ENCODE data around the gene TXNRD2. TPM values are rescaled to one million over a fixed set of nuclear protein-coding genes. Genes with fewer than 3 reads are reported as not detected.

The TXNRD2 gene
- total and polyA plus RNA-seq, 2 experiments from 2014 or later, result 11.2 to 12.4 TPM

GRCh38 chr22:19848298-19849224 lies 93.1 kb downstream of the TXNRD2 start:
- no peaks in the 10 kb centered on the region for H3K9me2 ChIP-seq (ENCODE audit: insufficient read depth)
- ATAC-seq (no peak), DNase-seq (ENCODE audit: low spot score) (no peak)
- H3K9me3 Mint-ChIP-seq, result no peaks in the 10 kb centered on the region; the same call in 2 of the 3 replicates
- no peak overlapping the region for H2AFZ ChIP-seq
- no peak overlapping the region for H3K27ac Mint-ChIP-seq
- no peak overlapping the region for H3K4me2 ChIP-seq
- peaks cover 32% of the 10 kb centered on the region for H3K4me1 Mint-ChIP-seq
- no peaks in the 10 kb centered on the region for H3K27me3 ChIP-seq (ENCODE audit: insufficient read depth)
- H3K27me3 Mint-ChIP-seq (ENCODE audit: insufficient read depth, low read depth, poor library complexity), result peaks cover 22% of the 10 kb centered on the region
- peaks cover 7% of the 10 kb centered on the region; the same call in 1 of the 2 replicates for H3K4me1 ChIP-seq (ENCODE audit: insufficient read depth)
- peaks cover 29% of the 10 kb centered on the region for H3K79me2 ChIP-seq (replicated peaks; ENCODE audit: insufficient read depth)
- peaks cover 42% of the 10 kb centered on the region for H3K36me3 Mint-ChIP-seq (ENCODE audit: low read depth)
- TF ChIP-seq, protein P1, sequence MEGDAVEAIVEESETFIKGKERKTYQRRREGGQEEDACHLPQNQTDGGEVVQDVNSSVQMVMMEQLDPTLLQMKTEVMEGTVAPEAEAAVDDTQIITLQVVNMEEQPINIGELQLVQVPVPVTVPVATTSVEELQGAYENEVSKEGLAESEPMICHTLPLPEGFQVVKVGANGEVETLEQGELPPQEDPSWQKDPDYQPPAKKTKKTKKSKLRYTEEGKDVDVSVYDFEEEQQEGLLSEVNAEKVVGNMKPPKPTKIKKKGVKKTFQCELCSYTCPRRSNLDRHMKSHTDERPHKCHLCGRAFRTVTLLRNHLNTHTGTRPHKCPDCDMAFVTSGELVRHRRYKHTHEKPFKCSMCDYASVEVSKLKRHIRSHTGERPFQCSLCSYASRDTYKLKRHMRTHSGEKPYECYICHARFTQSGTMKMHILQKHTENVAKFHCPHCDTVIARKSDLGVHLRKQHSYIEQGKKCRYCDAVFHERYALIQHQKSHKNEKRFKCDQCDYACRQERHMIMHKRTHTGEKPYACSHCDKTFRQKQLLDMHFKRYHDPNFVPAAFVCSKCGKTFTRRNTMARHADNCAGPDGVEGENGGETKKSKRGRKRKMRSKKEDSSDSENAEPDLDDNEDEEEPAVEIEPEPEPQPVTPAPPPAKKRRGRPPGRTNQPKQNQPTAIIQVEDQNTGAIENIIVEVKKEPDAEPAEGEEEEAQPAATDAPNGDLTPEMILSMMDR (conservative IDR thresholded peaks at IDR 0.05; ENCODE audit: low read depth in 2 of 2), result no peak
- TF ChIP-seq, protein P2, sequence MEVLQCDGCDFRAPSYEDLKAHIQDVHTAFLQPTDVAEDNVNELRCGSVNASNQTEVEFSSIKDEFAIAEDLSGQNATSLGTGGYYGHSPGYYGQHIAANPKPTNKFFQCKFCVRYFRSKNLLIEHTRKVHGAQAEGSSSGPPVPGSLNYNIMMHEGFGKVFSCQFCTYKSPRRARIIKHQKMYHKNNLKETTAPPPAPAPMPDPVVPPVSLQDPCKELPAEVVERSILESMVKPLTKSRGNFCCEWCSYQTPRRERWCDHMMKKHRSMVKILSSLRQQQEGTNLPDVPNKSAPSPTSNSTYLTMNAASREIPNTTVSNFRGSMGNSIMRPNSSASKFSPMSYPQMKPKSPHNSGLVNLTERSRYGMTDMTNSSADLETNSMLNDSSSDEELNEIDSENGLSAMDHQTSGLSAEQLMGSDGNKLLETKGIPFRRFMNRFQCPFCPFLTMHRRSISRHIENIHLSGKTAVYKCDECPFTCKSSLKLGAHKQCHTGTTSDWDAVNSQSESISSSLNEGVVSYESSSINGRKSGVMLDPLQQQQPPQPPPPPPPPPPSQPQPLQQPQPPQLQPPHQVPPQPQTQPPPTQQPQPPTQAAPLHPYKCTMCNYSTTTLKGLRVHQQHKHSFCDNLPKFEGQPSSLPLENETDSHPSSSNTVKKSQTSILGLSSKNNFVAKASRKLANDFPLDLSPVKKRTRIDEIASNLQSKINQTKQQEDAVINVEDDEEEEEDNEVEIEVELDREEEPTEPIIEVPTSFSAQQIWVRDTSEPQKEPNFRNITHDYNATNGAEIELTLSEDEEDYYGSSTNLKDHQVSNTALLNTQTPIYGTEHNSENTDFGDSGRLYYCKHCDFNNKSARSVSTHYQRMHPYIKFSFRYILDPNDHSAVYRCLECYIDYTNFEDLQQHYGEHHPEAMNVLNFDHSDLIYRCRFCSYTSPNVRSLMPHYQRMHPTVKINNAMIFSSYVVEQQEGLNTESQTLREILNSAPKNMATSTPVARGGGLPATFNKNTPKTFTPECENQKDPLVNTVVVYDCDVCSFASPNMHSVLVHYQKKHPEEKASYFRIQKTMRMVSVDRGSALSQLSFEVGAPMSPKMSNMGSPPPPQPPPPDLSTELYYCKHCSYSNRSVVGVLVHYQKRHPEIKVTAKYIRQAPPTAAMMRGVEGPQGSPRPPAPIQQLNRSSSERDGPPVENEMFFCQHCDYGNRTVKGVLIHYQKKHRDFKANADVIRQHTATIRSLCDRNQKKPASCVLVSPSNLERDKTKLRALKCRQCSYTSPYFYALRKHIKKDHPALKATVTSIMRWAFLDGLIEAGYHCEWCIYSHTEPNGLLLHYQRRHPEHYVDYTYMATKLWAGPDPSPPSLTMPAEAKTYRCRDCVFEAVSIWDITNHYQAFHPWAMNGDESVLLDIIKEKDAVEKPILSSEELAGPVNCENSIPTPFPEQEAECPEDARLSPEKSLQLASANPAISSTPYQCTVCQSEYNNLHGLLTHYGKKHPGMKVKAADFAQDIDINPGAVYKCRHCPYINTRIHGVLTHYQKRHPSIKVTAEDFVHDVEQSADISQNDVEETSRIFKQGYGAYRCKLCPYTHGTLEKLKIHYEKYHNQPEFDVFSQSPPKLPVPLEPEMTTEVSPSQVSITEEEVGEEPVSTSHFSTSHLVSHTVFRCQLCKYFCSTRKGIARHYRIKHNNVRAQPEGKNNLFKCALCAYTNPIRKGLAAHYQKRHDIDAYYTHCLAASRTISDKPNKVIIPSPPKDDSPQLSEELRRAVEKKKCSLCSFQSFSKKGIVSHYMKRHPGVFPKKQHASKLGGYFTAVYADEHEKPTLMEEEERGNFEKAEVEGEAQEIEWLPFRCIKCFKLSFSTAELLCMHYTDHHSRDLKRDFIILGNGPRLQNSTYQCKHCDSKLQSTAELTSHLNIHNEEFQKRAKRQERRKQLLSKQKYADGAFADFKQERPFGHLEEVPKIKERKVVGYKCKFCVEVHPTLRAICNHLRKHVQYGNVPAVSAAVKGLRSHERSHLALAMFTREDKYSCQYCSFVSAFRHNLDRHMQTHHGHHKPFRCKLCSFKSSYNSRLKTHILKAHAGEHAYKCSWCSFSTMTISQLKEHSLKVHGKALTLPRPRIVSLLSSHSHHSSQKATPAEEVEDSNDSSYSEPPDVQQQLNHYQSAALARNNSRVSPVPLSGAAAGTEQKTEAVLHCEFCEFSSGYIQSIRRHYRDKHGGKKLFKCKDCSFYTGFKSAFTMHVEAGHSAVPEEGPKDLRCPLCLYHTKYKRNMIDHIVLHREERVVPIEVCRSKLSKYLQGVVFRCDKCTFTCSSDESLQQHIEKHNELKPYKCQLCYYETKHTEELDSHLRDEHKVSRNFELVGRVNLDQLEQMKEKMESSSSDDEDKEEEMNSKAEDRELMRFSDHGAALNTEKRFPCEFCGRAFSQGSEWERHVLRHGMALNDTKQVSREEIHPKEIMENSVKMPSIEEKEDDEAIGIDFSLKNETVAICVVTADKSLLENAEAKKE (CRISPR knock-in tag; IDR thresholded peaks at IDR 0.05), result no peak
- TF ChIP-seq ZNF114 (CRISPR knock-in tag; IDR thresholded peaks at IDR 0.05) (no peak), ZNF331 (CRISPR knock-in tag; IDR thresholded peaks at IDR 0.05; ENCODE audit: low read depth) (no peak), EZH2phosphoT487 (IDR thresholded peaks at IDR 0.05; ENCODE audit: unreplicated experiment) (no peak), NANOG (IDR thresholded peaks at IDR 0.05; ENCODE audit: borderline replicate concordance) (no peak), STAT1 (IDR thresholded peaks at IDR 0.05; ENCODE audit: unreplicated experiment) (no peak)
- TF ChIP-seq, protein P3, sequence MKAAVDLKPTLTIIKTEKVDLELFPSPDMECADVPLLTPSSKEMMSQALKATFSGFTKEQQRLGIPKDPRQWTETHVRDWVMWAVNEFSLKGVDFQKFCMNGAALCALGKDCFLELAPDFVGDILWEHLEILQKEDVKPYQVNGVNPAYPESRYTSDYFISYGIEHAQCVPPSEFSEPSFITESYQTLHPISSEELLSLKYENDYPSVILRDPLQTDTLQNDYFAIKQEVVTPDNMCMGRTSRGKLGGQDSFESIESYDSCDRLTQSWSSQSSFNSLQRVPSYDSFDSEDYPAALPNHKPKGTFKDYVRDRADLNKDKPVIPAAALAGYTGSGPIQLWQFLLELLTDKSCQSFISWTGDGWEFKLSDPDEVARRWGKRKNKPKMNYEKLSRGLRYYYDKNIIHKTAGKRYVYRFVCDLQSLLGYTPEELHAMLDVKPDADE (IDR thresholded peaks at IDR 0.05), result no peak
- TF ChIP-seq, protein P4, sequence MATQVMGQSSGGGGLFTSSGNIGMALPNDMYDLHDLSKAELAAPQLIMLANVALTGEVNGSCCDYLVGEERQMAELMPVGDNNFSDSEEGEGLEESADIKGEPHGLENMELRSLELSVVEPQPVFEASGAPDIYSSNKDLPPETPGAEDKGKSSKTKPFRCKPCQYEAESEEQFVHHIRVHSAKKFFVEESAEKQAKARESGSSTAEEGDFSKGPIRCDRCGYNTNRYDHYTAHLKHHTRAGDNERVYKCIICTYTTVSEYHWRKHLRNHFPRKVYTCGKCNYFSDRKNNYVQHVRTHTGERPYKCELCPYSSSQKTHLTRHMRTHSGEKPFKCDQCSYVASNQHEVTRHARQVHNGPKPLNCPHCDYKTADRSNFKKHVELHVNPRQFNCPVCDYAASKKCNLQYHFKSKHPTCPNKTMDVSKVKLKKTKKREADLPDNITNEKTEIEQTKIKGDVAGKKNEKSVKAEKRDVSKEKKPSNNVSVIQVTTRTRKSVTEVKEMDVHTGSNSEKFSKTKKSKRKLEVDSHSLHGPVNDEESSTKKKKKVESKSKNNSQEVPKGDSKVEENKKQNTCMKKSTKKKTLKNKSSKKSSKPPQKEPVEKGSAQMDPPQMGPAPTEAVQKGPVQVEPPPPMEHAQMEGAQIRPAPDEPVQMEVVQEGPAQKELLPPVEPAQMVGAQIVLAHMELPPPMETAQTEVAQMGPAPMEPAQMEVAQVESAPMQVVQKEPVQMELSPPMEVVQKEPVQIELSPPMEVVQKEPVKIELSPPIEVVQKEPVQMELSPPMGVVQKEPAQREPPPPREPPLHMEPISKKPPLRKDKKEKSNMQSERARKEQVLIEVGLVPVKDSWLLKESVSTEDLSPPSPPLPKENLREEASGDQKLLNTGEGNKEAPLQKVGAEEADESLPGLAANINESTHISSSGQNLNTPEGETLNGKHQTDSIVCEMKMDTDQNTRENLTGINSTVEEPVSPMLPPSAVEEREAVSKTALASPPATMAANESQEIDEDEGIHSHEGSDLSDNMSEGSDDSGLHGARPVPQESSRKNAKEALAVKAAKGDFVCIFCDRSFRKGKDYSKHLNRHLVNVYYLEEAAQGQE (IDR thresholded peaks at IDR 0.05; ENCODE audit: unreplicated experiment), result no peak
- H3F3A ChIP-seq (replicated peaks; ENCODE audit: low read depth), result no peaks in the 10 kb centered on the region
- H3K4me3 Mint-ChIP-seq, result no peak overlapping the region
- no peak overlapping the region for H3K4me3 ChIP-seq
- peaks cover 10% of the 10 kb centered on the region for H4K20me1 ChIP-seq (replicated peaks; ENCODE audit: insufficient read depth)
- no peak overlapping the region for H3K27ac ChIP-seq (ENCODE audit: low read depth)
- H3K36me3 ChIP-seq (ENCODE audit: insufficient read depth), result no peaks in the 10 kb centered on the region; the same call in 1 of the 2 replicates
